HG02840 (cell line): ENCODE results near the gene CDC20.

Experiments used
- ATAC-seq: cut with Tn5 transposase; IDR thresholded peaks from one replicate; pipeline ENCODE4 v1.9.1; 2021; ENCODE audit warnings: mild to moderate bottlenecking, moderate library complexity, moderate number of reproducible peaks; ENCODE audit not compliant: unreplicated experiment, low FRiP score

The CDC20 gene

GRCh38 chr1:43358746-43359693 is at the start of gene CDC20:
TSS of gene CDC20 (plus strand) at chr1:43358981. CDS start at chr1:43359216, 235 bp downstream.
- peak; percentile 94 for ATAC-seq

- ATAC-seq: no peak
Observed at GRCh38 chr1:43309405-43310025, 49.3 kb upstream of the CDC20 start.

GRCh38 chr1:43311521-43311920 is 47.3 kb upstream of the CDC20 start:
- no peak for ATAC-seq

GRCh38 chr1:43312212-43312623 is 46.6 kb upstream of the CDC20 start:
- no peak for ATAC-seq

GRCh38 chr1:43312663-43313515 is 45.9 kb upstream of the CDC20 start:
- no peak for ATAC-seq

- no peak for ATAC-seq
Observed at GRCh38 chr1:43313771-43314170, 45.0 kb upstream of the CDC20 start.

GRCh38 chr1:43314233-43314632 is 44.5 kb upstream of the CDC20 start:
- no peak for ATAC-seq

- no peak for ATAC-seq
Observed at GRCh38 chr1:43315481-43315880, 43.3 kb upstream of the CDC20 start.

GRCh38 chr1:43315963-43316737 is 42.6 kb upstream of the CDC20 start:
- ATAC-seq: no peak

GRCh38 chr1:43316738-43317520 is 41.9 kb upstream of the CDC20 start:
- ATAC-seq: no peak

- no peak for ATAC-seq
Observed at GRCh38 chr1:43317817-43318471, 40.8 kb upstream of the CDC20 start.

- no peak for ATAC-seq
Observed at GRCh38 chr1:43318831-43319230, 40.0 kb upstream of the CDC20 start.

- no peak for ATAC-seq
Observed at GRCh38 chr1:43319288-43319687, 39.5 kb upstream of the CDC20 start.

- ATAC-seq: no peak
Observed at GRCh38 chr1:43319766-43320165, 39.0 kb upstream of the CDC20 start.

GRCh38 chr1:43321331-43321891 is 37.4 kb upstream of the CDC20 start:
- ATAC-seq: no peak

GRCh38 chr1:43322506-43322905 is 36.3 kb upstream of the CDC20 start:
- ATAC-seq: no peak

GRCh38 chr1:43324810-43325209 is 34.0 kb upstream of the CDC20 start:
- ATAC-seq: no peak

- ATAC-seq: no peak
Observed at GRCh38 chr1:43325381-43325780, 33.4 kb upstream of the CDC20 start.
